ENCODE results near the gene MOB3B. TPM values are rescaled to one million over a fixed set of nuclear protein-coding genes. Genes with fewer than 3 reads are reported as not detected.

MOB3B gene
- total RNA-seq, 1 donor from 2014 or later: 10.0 TPM

DNA sequence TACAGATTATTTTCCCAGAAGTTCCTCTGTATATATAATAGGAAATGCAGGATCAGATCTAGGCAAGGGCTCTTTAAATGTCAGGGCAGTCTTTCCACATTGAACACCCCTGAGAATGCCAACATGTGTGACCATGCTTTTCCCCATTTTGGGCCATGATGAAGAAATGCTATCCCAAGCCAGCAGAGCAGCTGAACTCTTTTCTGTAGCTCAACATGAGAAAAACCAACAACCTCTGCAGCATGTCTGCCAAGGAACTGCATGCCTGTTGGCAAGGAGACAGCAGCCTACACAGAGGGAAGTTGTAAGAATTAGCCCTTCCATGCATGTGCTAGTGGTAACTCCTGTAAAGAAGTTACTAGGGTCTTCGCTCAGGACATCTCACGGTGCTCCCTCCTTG is 15.1 kb downstream of the MOB3B start:
- intact Hi-C loops (cut with micrococcal nuclease): no loop called here

DNA sequence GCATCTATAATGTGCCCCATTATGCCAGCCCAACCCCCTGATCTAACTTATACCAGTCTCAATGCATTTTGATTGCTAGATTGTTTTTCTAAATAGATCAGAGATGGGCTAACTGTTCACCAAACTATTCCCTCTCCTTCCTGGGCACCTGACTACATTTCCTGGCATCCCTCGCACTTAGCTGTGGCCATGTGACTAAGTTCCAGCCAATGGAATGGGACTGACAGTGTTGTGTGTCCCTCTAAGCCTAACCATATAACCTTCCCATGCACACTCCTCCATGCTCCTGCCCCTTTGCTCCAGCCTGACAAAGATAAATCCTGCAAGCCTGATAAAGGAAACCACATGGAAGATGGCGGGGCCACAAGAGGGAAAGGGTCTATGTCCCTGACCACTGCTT is 17.8 kb downstream of the MOB3B start:
- H3K4me3 Mint-ChIP-seq: no peak overlapping the region
- CTCF ChIA-PET: interaction anchor here (1.0 kb wide), 1 partner anchor 22 kb away, joined by 3 read pairs; no protein-coding TSS in a partner anchor
- DNase-seq (no peak), ATAC-seq (ENCODE audit: low read depth) (no peak)
- POLR2A ChIA-PET: no interaction called here
- no peaks in the 10 kb centered on the region for H3K27me3 Mint-ChIP-seq
- peaks cover 20% of the 10 kb centered on the region for H3K4me1 Mint-ChIP-seq
- peaks cover 21% of the 10 kb centered on the region for H3K36me3 Mint-ChIP-seq (ENCODE audit: low read depth)
- no peak overlapping the region for H3K27ac Mint-ChIP-seq
- TF ChIP-seq, protein P1, sequence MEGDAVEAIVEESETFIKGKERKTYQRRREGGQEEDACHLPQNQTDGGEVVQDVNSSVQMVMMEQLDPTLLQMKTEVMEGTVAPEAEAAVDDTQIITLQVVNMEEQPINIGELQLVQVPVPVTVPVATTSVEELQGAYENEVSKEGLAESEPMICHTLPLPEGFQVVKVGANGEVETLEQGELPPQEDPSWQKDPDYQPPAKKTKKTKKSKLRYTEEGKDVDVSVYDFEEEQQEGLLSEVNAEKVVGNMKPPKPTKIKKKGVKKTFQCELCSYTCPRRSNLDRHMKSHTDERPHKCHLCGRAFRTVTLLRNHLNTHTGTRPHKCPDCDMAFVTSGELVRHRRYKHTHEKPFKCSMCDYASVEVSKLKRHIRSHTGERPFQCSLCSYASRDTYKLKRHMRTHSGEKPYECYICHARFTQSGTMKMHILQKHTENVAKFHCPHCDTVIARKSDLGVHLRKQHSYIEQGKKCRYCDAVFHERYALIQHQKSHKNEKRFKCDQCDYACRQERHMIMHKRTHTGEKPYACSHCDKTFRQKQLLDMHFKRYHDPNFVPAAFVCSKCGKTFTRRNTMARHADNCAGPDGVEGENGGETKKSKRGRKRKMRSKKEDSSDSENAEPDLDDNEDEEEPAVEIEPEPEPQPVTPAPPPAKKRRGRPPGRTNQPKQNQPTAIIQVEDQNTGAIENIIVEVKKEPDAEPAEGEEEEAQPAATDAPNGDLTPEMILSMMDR (IDR thresholded peaks at IDR 0.05): no peak
- intact Hi-C loops (cut with micrococcal nuclease): no loop called here
- no peaks in the 10 kb centered on the region for H3K9me3 Mint-ChIP-seq

More for the DNA sequence above, 15.1 kb downstream of the MOB3B start:
- ATAC-seq (ENCODE audit: low read depth) (no peak), DNase-seq (no peak)
- no peak overlapping the region for H3K27ac Mint-ChIP-seq
- TF ChIP-seq, protein P1 (IDR thresholded peaks at IDR 0.05): no peak
- POLR2A ChIA-PET: interaction anchor here (1.0 kb wide), 1 partner anchor 24 kb away, joined by 3 read pairs; no protein-coding TSS in a partner anchor
- CTCF ChIA-PET: interaction anchor here (1.2 kb wide), 1 partner anchor 15 kb away, joined by 4 read pairs; the partner anchor contains the start of gene MOB3B
- peaks cover 12% of the 10 kb centered on the region for H3K36me3 Mint-ChIP-seq (ENCODE audit: low read depth)
- H3K27me3 Mint-ChIP-seq: no peaks in the 10 kb centered on the region
- no peaks in the 10 kb centered on the region for H3K9me3 Mint-ChIP-seq
- no peak overlapping the region for H3K4me3 Mint-ChIP-seq
- H3K4me1 Mint-ChIP-seq: peaks cover 27% of the 10 kb centered on the region

DNA sequence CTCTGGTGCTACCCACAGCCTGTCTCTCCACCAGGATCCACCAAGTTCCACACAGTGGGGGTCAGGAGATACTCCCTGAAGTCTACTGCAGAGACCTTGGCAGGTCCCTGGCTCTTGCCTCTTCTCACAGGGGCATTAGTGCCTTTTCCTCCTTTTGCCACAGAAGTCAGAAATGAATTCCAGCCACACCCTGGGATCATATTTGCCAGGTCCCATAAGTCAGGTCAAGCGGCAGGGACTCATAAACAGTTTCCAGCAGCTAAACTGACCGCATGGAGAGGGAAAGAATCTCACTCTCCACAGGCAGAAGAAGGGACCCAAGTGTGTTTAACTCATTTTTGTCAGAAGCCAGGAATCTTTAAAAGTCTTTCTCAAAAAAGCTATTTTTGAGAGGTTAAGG is 18.8 kb downstream of the MOB3B start:
- Mint-ChIP-seq H3K36me3 (ENCODE audit: low read depth) (peaks cover 23% of the 10 kb centered on the region), H3K27me3 (no peaks in the 10 kb centered on the region), H3K4me3 (no peak overlapping the region), H3K27ac (no peak overlapping the region), H3K9me3 (no peaks in the 10 kb centered on the region), H3K4me1 (peaks cover 12% of the 10 kb centered on the region)
- ATAC-seq (ENCODE audit: low read depth) (no peak), DNase-seq (no peak)
- TF ChIP-seq, protein P1 (IDR thresholded peaks at IDR 0.05): no peak
- ChIA-PET POLR2A (interaction anchor here (1.0 kb wide), 1 partner anchor 26 kb away, joined by 3 read pairs; no protein-coding TSS in a partner anchor), CTCF (interaction anchor here (1.0 to 1.1 kb wide), 2 partner anchors 21 to 178 kb away, joined by 3 read pairs; no protein-coding TSS in a partner anchor)
- intact Hi-C loops (cut with micrococcal nuclease): no loop called here

DNA sequence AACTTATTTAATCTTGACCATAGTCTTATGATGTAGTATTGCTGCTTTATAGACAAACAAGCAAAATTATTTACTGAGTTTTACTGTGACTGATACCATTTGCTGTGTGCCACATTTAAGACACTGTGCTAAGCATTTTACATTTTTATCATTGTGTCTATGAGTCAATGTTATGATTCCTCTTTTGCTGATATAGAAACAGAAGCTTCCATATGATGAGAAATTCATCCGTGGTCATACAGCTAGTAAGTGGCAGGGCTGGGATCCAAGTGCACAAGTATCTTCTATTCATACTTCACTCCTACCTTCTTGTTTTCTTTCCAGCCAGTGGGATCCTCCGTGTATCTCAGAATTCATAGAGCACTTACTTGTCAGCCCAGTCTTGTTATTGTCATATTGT is 22.6 kb downstream of the MOB3B start:
- Mint-ChIP-seq H3K27ac (no peak overlapping the region), H3K9me3 (no peaks in the 10 kb centered on the region), H3K4me1 (peaks cover 30% of the 10 kb centered on the region), H3K36me3 (ENCODE audit: low read depth) (peaks cover 20% of the 10 kb centered on the region), H3K4me3 (no peak overlapping the region), H3K27me3 (no peaks in the 10 kb centered on the region)
- intact Hi-C loops (cut with micrococcal nuclease): no loop called here
- ChIA-PET CTCF (no interaction called here), POLR2A (no interaction called here)
- DNase-seq (no peak), ATAC-seq (ENCODE audit: low read depth) (no peak)
- TF ChIP-seq, protein P1 (IDR thresholded peaks at IDR 0.05): no peak

DNA sequence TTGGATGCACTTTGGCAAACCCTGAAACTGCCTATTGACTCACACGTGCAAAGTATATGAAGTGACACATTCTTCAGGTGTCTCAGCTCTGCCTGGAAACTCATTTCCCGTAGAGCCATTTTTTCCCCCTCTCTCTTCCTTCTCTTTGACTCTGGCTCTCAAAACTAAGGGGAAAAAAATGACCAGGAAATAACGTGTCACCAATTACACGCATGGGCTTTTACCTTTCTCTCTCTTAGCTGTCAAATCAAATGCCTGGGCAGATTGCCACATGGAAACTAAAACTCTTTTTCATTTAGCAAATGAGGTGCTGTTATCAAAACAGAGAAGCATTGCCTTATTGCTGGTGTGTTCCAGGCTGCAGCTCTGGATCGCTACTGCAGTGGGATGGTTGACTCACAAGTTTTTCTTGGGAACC is 23.9 kb downstream of the MOB3B start:
- ATAC-seq (ENCODE audit: low read depth): no peak
- CTCF ChIA-PET: interaction anchor here (1.4 kb wide), 1 partner anchor 20 kb away, joined by 3 read pairs; no protein-coding TSS in a partner anchor
- no peaks in the 10 kb centered on the region for H3K9me3 Mint-ChIP-seq
- peak overlapping the region; percentile 36 for H3K27ac Mint-ChIP-seq
- H3K27me3 Mint-ChIP-seq: no peaks in the 10 kb centered on the region
- TF ChIP-seq, protein P1 (IDR thresholded peaks at IDR 0.05): no peak
- DNase-seq: no peak
- POLR2A ChIA-PET: interaction anchor here (0.6 kb wide), 1 partner anchor 24 kb away, joined by 3 read pairs; no protein-coding TSS in a partner anchor
- intact Hi-C loops (cut with micrococcal nuclease): no loop called here
- H3K36me3 Mint-ChIP-seq (ENCODE audit: low read depth): peaks cover 19% of the 10 kb centered on the region
- no peak overlapping the region for H3K4me3 Mint-ChIP-seq
- peaks cover 40% of the 10 kb centered on the region for H3K4me1 Mint-ChIP-seq

Measured in activated B cell treated with CpG ODN at 0.5 μM for 24 hours (primary cell).